H1 (cell line): ENCODE results near the gene SSC5D. TPM values are rescaled to one million over a fixed set of nuclear protein-coding genes. Genes with fewer than 3 reads are reported as not detected.

Experiments
- CTCF ChIA-PET: fragments of 300-600 bp; sonication (Branson Sonifier 250); formaldehyde crosslinking; loops from one replicate; lab custom pipeline; 2021; ENCODE audit not compliant: partially characterized antibody; lab: Charles Lee
- POLR2A ChIA-PET: fragments of 300-600 bp; sonication (Branson Sonifier 250); formaldehyde crosslinking; loops from one replicate; lab custom pipeline; 2021; ENCODE audit warnings: inconsistent platforms; ENCODE audit not compliant: partially characterized antibody; lab: Charles Lee
- DNase-seq, 2 experiments: peaks; one replicate each; pipeline versions ENCODE4 v3.0.0 to v3.0.0-alpha.2; 2010 to 2022; ENCODE audit warnings: low spot score in 2 of 2, low read depth in 1 of 2, mixed read lengths in 1 of 2
- FAIRE-seq: peaks from 2 replicates; lab custom pipeline; 2011; peaks lifted over from hg19 to GRCh38; lab: Jason Lieb, UNC
- H2AFZ ChIP-seq: 2 replicates; pipeline ENCODE4 v1.8.1; 2012; ENCODE audit warnings: low read length, inconsistent platforms
- H2AK5ac ChIP-seq: 2 replicates; pipeline ENCODE4 v1.6.1; 2013; ENCODE audit warnings: low read depth, low read length
- H2BK120ac ChIP-seq: replicated peaks from 2 replicates; pipeline ENCODE3; 2013; ENCODE audit warnings: low read depth, low read length, inconsistent platforms
- H2BK12ac ChIP-seq: 2 replicates; pipeline ENCODE4 v1.6.1; 2013; ENCODE audit warnings: low read depth, low read length
- H2BK15ac ChIP-seq: 2 replicates; pipeline ENCODE4 v1.6.1; 2013; ENCODE audit warnings: low read length
- H2BK20ac ChIP-seq: 2 replicates; pipeline ENCODE4 v1.6.1; 2013; ENCODE audit warnings: low read length
- H2BK5ac ChIP-seq: 2 replicates; pipeline ENCODE4 v1.6.1; 2013; ENCODE audit warnings: low read depth, low read length
- H3K14ac ChIP-seq: 2 replicates; pipeline ENCODE4 v1.6.1; 2013; ENCODE audit warnings: inconsistent platforms; ENCODE audit not compliant: insufficient read length
- H3K18ac ChIP-seq: 2 replicates; pipeline ENCODE4 v1.6.1; 2013; ENCODE audit warnings: low read length; ENCODE audit errors: extremely low read depth
- H3K23ac ChIP-seq: 2 replicates; pipeline ENCODE4 v1.6.1; 2013; ENCODE audit warnings: inconsistent platforms; ENCODE audit not compliant: insufficient read length
- H3K23me2 ChIP-seq: 2 replicates; pipeline ENCODE4 v1.6.1; 2013; ENCODE audit warnings: low read depth, low read length
- H3K27ac ChIP-seq: 2 replicates; pipeline ENCODE4 v1.6.1; 2011; ENCODE audit warnings: low read depth, low read length, inconsistent platforms
- H3K27me3 ChIP-seq, 4 experiments: replicated peaks in 1 of 4; 1 replicate in 1 of 4; 2 replicates in 3 of 4; pipeline versions ENCODE4 v1.6.1 to v1.8.1; 2011 to 2013; ENCODE audit warnings: low read length in 3 of 4, mild to moderate bottlenecking in 3 of 4, inconsistent platforms in 2 of 4, mixed read lengths in 2 of 4, moderate library complexity in 1 of 4; ENCODE audit not compliant: control insufficient read depth in 3 of 4, insufficient read depth in 3 of 4; ENCODE audit errors: extremely low read depth in 1 of 4
- H3K36me3 ChIP-seq, 4 experiments: 2 replicates each; pipeline versions ENCODE4 v1.6.1 to v1.8.1; 2011 to 2013; ENCODE audit warnings: mild to moderate bottlenecking in 4 of 4, low read length in 3 of 4, moderate library complexity in 2 of 4, control low read depth in 1 of 4, inconsistent platforms in 1 of 4; ENCODE audit not compliant: insufficient read depth in 4 of 4, control insufficient read depth in 2 of 4
- H3K4ac ChIP-seq: replicated peaks from 2 replicates; pipeline ENCODE3; 2013; ENCODE audit warnings: low read length, low read depth, mixed read lengths, inconsistent platforms; ENCODE audit not compliant: insufficient read length
- H3K4me1 ChIP-seq, 4 experiments: replicated peaks in 1 of 4; 1 replicate in 1 of 4; 2 replicates in 3 of 4; pipeline versions ENCODE4 v1.6.1 to v1.8.1; 2011 to 2013; ENCODE audit warnings: low read length in 3 of 4, inconsistent platforms in 2 of 4, mixed read lengths in 1 of 4; ENCODE audit not compliant: insufficient read depth in 4 of 4, control insufficient read depth in 3 of 4
- H3K4me2 ChIP-seq, 2 experiments: 2 replicates each; pipeline versions ENCODE4 v1.6.1 to v1.8.1; 2011 to 2013; ENCODE audit warnings: low read depth in 2 of 2, low read length in 2 of 2, control low read depth in 1 of 2, inconsistent platforms in 1 of 2, mild to moderate bottlenecking in 1 of 2; ENCODE audit not compliant: insufficient read depth in 1 of 2
- H3K4me3 ChIP-seq, 4 experiments: fragments of 200-600, 300-600 bp in 1 of 4; sonication (generic), shearing (Covaris generic), sonication (Bioruptor Twin) in 1 of 4; 2 replicates each; pipeline versions ENCODE4 v1.5.1 to v1.8.1; 2011 to 2016; ENCODE audit warnings: low read length in 4 of 4, low read depth in 3 of 4, control low read depth in 2 of 4, inconsistent platforms in 2 of 4, mild to moderate bottlenecking in 2 of 4, mixed read lengths in 1 of 4, moderate library complexity in 1 of 4; ENCODE audit not compliant: insufficient read depth in 2 of 4; ENCODE audit errors: extremely low read depth in 1 of 4
- H3K56ac ChIP-seq: replicated peaks from 2 replicates; pipeline ENCODE3; 2013; ENCODE audit warnings: low read depth, mild to moderate bottlenecking, mixed read lengths, low read length, inconsistent platforms; ENCODE audit not compliant: insufficient read length
- H3K79me1 ChIP-seq: 2 replicates; pipeline ENCODE4 v1.6.1; 2013; ENCODE audit warnings: low read depth, low read length, control low read depth
- H3K79me2 ChIP-seq, 2 experiments: 2 replicates each; pipeline versions ENCODE4 v1.6.1 to v1.8.1; 2012 to 2013; ENCODE audit warnings: low read length in 2 of 2, mild to moderate bottlenecking in 2 of 2, inconsistent platforms in 1 of 2; ENCODE audit not compliant: insufficient read depth in 2 of 2, control insufficient read depth in 1 of 2
- H3K9ac ChIP-seq, 4 experiments: replicated peaks in 1 of 4; 1 replicate in 1 of 4; 2 replicates in 3 of 4; pipeline versions ENCODE4 v1.6.1 to v1.8.1; 2011 to 2013; ENCODE audit warnings: low read depth in 3 of 4, low read length in 3 of 4, control low read depth in 2 of 4, mild to moderate bottlenecking in 2 of 4, moderate library complexity in 2 of 4, inconsistent platforms in 1 of 4; ENCODE audit errors: extremely low read depth in 1 of 4
- H3K9me3 ChIP-seq, 2 experiments: 2 replicates each; pipeline versions ENCODE4 v1.6.1 to v1.8.1; 2012 to 2013; ENCODE audit warnings: mild to moderate bottlenecking in 2 of 2, moderate library complexity in 2 of 2, control low read depth in 1 of 2, inconsistent platforms in 1 of 2, low read depth in 1 of 2, low read length in 1 of 2, mixed read lengths in 1 of 2; ENCODE audit not compliant: insufficient read depth in 2 of 2
- H4K20me1 ChIP-seq, 2 experiments: replicated peaks in 1 of 2; 2 replicates each; pipeline versions ENCODE3 to v1.8.1; 2011 to 2013; ENCODE audit warnings: inconsistent platforms in 2 of 2, low read length in 2 of 2, mild to moderate bottlenecking in 1 of 2; ENCODE audit not compliant: insufficient read depth in 2 of 2, control insufficient read depth in 1 of 2
- H4K5ac ChIP-seq: 2 replicates; pipeline ENCODE4 v1.6.1; 2013; ENCODE audit warnings: low read length, low read depth, mixed read lengths, inconsistent platforms; ENCODE audit not compliant: insufficient read length
- H4K8ac ChIP-seq: 2 replicates; pipeline ENCODE4 v1.8.0; 2013; ENCODE audit warnings: mild to moderate bottlenecking, moderate library complexity, low read length, inconsistent platforms; ENCODE audit not compliant: insufficient read depth; ENCODE audit errors: extremely low read depth
- H4K91ac ChIP-seq: replicated peaks from 2 replicates; pipeline ENCODE3; 2013; ENCODE audit warnings: low read length, mixed read lengths, inconsistent platforms; ENCODE audit not compliant: insufficient read length
- CHD2 ChIP-seq: IDR thresholded peaks from 2 replicates; pipeline ENCODE4 v1.6.1; 2012; ENCODE audit warnings: low read length, improper control_type of control experiment
- CREB1 ChIP-seq: IDR thresholded peaks from 2 replicates; pipeline ENCODE4 v1.6.1; 2012; ENCODE audit warnings: inconsistent platforms
- CTCF ChIP-seq, 3 experiments: IDR thresholded peaks; 1 replicate in 2 of 3; 2 replicates in 1 of 3; pipeline versions ENCODE4 v1.5.1 to v1.6.1; 2011; ENCODE audit warnings: low read length in 3 of 3, mild to moderate bottlenecking in 3 of 3, inconsistent platforms in 2 of 3, low read depth in 1 of 3, moderate library complexity in 1 of 3; ENCODE audit not compliant: insufficient read depth in 1 of 3; ENCODE audit errors: control extremely low read depth in 1 of 3
- E2F6 ChIP-seq: IDR thresholded peaks from 2 replicates; pipeline ENCODE4 v1.6.1; 2012; ENCODE audit warnings: inconsistent platforms
- RAD21 ChIP-seq, 2 experiments: IDR thresholded peaks in 1 of 2; conservative IDR thresholded peaks in 1 of 2; 2 replicates each; pipeline ENCODE4 v1.6.1; 2011; ENCODE audit warnings: low read depth in 2 of 2, low read length in 2 of 2, improper control_type of control experiment in 1 of 2, inconsistent platforms in 1 of 2, mild to moderate bottlenecking in 1 of 2, moderate library complexity in 1 of 2
- RFX5 ChIP-seq: IDR thresholded peaks from 2 replicates; pipeline ENCODE4 v1.6.1; 2011; ENCODE audit warnings: low read depth, low read length, improper control_type of control experiment, borderline replicate concordance
- SP4 ChIP-seq: IDR thresholded peaks from 2 replicates; pipeline ENCODE4 v1.6.1; 2012; ENCODE audit warnings: low read length, inconsistent platforms
- ZNF274 ChIP-seq: IDR thresholded peaks from 2 replicates; pipeline ENCODE4 v1.7.0; 2012; ENCODE audit warnings: low read length, borderline replicate concordance; ENCODE audit errors: extremely low read depth
- WGBS, 2 experiments: shearing (Covaris generic) in 1 of 2; methylation state at CpG; one replicate each; pipeline versions ENCODE4 v1.1.6 to v1.1.7; 2013 to 2015; ENCODE audit warnings: low lambda C conversion rate in 2 of 2, mixed read lengths in 2 of 2, inconsistent platforms in 1 of 2, low coverage in 1 of 2, missing lambda C conversion rate in 1 of 2; ENCODE audit not compliant: insufficient replicate concordance in 2 of 2, insufficient coverage in 1 of 2, insufficient read length in 1 of 2; ENCODE audit errors: extremely low coverage in 1 of 2, missing lambda C conversion rate in 1 of 2; 5-methylcytosine and 5-hydroxymethylcytosine counted together
- polyA plus RNA-seq, 7 experiments: library from polyadenylated mRNA; depleted of rRNA in 3 of 7; stranded (reverse) in 5 of 7; unstranded in 2 of 7; fragments of >200 nt in 5 of 7; fragments of 200-250 nt in 2 of 7; gene quantifications; 1 replicate in 5 of 7; 2 replicates in 1 of 7; 4 replicates in 1 of 7; pipeline versions ENCODE4 v1.2.1 to v1.2.3, GENCODE V29; 2011 to 2013; ENCODE audit warnings: missing spikeins in 2 of 7, mixed read lengths in 2 of 7
- total RNA-seq: library from RNA; stranded (reverse); fragmentation: NEBNext Ultra II Directional; extraction: Animal tissue kit (Norgen Biotek cat#: 25700); gene quantifications from 2 replicates; pipeline ENCODE4 v1.2.1, GENCODE V29; 2021

SSC5D gene
- total and polyA plus RNA-seq, 2 of the 8 experiments (the other 6 are each of a cell fraction or from before 2014, with no cell fraction given) = 0.39 to 1.7 TPM

GRCh38 chr19:55516878-55517620, 28.8 kb downstream of the SSC5D start:
- Histone ChIP-seq H3K4me1 (no peaks in the 10 kb centered on the region; a peak in 1 of 7 replicates), H3K14ac (no peak overlapping the region), H3K27me3 (no peaks in the 10 kb centered on the region; a peak in 2 of 7 replicates), H4K91ac (no peak overlapping the region), H4K8ac (peak overlapping the region; percentile 58), H3K4me2 (peak overlapping the region in 1 of 2 experiments; percentile 58; a peak in 3 of 4 replicates), H3K9me3 (no peaks in the 10 kb centered on the region; a peak in 1 of 4 replicates), H2AFZ (no peak overlapping the region), H3K27ac (no peak overlapping the region), H2BK20ac (no peak overlapping the region), H2AK5ac (no peak overlapping the region), H3K23me2 (peaks cover 8% of the 10 kb centered on the region; the same call in 1 of the 2 replicates), H3K9ac (no peak overlapping the region), H3K79me1 (no peaks in the 10 kb centered on the region), H2BK12ac (no peak overlapping the region), H4K20me1 (peaks cover 0 to 4% of the 10 kb centered on the region in 2 experiments), H3K36me3 (no peaks in the 10 kb centered on the region), H4K5ac (no peak overlapping the region), H3K56ac (no peak overlapping the region), H3K4me3 (peak overlapping the region in 1 of 4 experiments; percentile 46; a peak in 2 of 8 replicates), H2BK15ac (peak overlapping the region; percentile 92; the same call in 1 of the 2 replicates), H2BK120ac (no peak overlapping the region), H3K4ac (peak overlapping the region; percentile 77), H3K23ac (no peak overlapping the region), H3K79me2 (no peaks in the 10 kb centered on the region), H2BK5ac (no peak overlapping the region), H3K18ac (no peak overlapping the region; the same call in 1 of the 2 replicates)
- FAIRE-seq = peak; percentile 72
- peak; percentile 83 to 99 for DNase-seq
- 44% methylated on average over 32 of the region's 61 CpGs; no CpG with 5 or more reads in 1 of the 2 experiments for WGBS, 2 experiments
- POLR2A ChIA-PET = interaction anchor here (0.6 to 1.2 kb wide), 2 partner anchors 9 to 84 kb away, joined by 3 read pairs; no protein-coding TSS in a partner anchor
- CTCF ChIA-PET = interaction anchor here (0.6 to 2.2 kb wide), 9 partner anchors 13 to 986 kb away, joined by 3 to 12 read pairs (median 5); partner anchors contain the start of gene ZNF865
- TF ChIP-seq RAD21 (IDR thresholded peaks at IDR 0.05 in 1 of 2, conservative IDR thresholded peaks at IDR 0.05 in 1 of 2; ENCODE audit: low read depth in 2 of 2, low read length in 2 of 2) = peak; percentile 91 to 93
- peak; percentile 86 to 93 (median 90) for TF ChIP-seq CTCF (IDR thresholded peaks at IDR 0.05; ENCODE audit: control extremely low read depth in 1 of 3, insufficient read depth in 1 of 3, low read depth in 1 of 3, low read length in 3 of 3)
- TF ChIP-seq ZNF274 = no peak
- TF ChIP-seq RFX5 = peak; percentile 100
- TF ChIP-seq SP4 = peak; percentile 57; the same call in 1 of the 2 replicates
- TF ChIP-seq E2F6 = 0 out of 2 replicates have a peak, but pooled peaks have one; percentile 35
- peak; percentile 98 for TF ChIP-seq CREB1
- TF ChIP-seq CHD2 = peak; percentile 77
